HFFc6 (cell line): ENCODE results near the gene RIF1. TPM values are rescaled to one million over a fixed set of nuclear protein-coding genes. Genes with fewer than 3 reads are reported as not detected.

ENCODE experiments used
- DNase-seq: peaks from one replicate; pipeline ENCODE4 v3.0.0-alpha.2; 2018
- H3K27ac Mint-ChIP-seq: 2 replicates; pipeline ENCODE4 v1.8.0; 2020; ENCODE audit warnings: mild to moderate bottlenecking, mixed read lengths
- H3K27me3 Mint-ChIP-seq: 2 replicates; pipeline ENCODE4 v1.8.0; 2021; ENCODE audit warnings: mild to moderate bottlenecking, moderate library complexity, mixed read lengths; ENCODE audit not compliant: insufficient read depth
- H3K36me3 Mint-ChIP-seq: 2 replicates; pipeline ENCODE4 v1.8.0; 2021; ENCODE audit warnings: low read depth, mixed read lengths
- H3K4me1 Mint-ChIP-seq: 2 replicates; pipeline ENCODE4 v1.8.0; 2020; ENCODE audit warnings: low read depth, mixed read lengths
- H3K4me3 Mint-ChIP-seq: 2 replicates; pipeline ENCODE4 v1.8.0; 2020; ENCODE audit warnings: mild to moderate bottlenecking, moderate library complexity, mixed read lengths
- H3K9me3 Mint-ChIP-seq: 2 replicates; pipeline ENCODE4 v1.8.0; 2020; ENCODE audit warnings: mild to moderate bottlenecking, mixed read lengths
- CTCF ChIP-seq: fragments of 200-600 bp; sonication (generic); IDR thresholded peaks from 2 replicates; pipeline ENCODE4 v1.5.0; 2021; ENCODE audit warnings: antibody characterized with exemption, mild to moderate bottlenecking
- long read RNA-seq: library from polyadenylated mRNA; unstranded; transcript quantifications from one replicate; pipeline ENCODE4 v2.0.0, GENCODE V29; 2019
- total RNA-seq, 6 experiments: library from RNA; stranded (reverse); fragmentation: NEBNext Ultra II Directional; extraction: Animal tissue kit (Norgen Biotek cat#: 25700); gene quantifications; 2 replicates in 1 of 6; 3 replicates in 5 of 6; pipeline ENCODE4 v1.2.3, GENCODE V29; 2021

The RIF1 gene
- total RNA-seq: 10 to 100 TPM; 26.3 to 34.1 (median 30.0) TPM
- long read RNA-seq, partial matches to known transcripts: 18 of 27 reads
- long read RNA-seq, other reads (novel, unspliced or antisense): 9 of 27 reads

- DNase-seq: peak; percentile 90
- H3K27me3 Mint-ChIP-seq: peaks cover 6% of the 10 kb centered on the region; the same call in 1 of the 2 replicates
- H3K4me1 Mint-ChIP-seq: peaks cover 16% of the 10 kb centered on the region; the same call in 1 of the 2 replicates
- TF ChIP-seq CTCF: peak; percentile 85
- no peaks in the 10 kb centered on the region for H3K9me3 Mint-ChIP-seq
- H3K36me3 Mint-ChIP-seq: peaks cover 12% of the 10 kb centered on the region
- H3K27ac Mint-ChIP-seq: peak within 1 kb of the TSS; percentile 88
- peak within 1 kb of the TSS; percentile 96 for H3K4me3 Mint-ChIP-seq
Measured at GRCh38 chr2:151409601-151410484, at the start of gene RIF1. TSS of gene RIF1 (plus strand) at chr2:151409902. CDS start at chr2:151410424, 522 bp downstream.

GRCh38 chr2:151361674-151362370 is 47.9 kb upstream of the RIF1 start:
- no peak for TF ChIP-seq CTCF
- no peaks in the 10 kb centered on the region for H3K9me3 Mint-ChIP-seq
- H3K4me3 Mint-ChIP-seq: no peak overlapping the region
- H3K27me3 Mint-ChIP-seq: no peaks in the 10 kb centered on the region
- peaks cover 33% of the 10 kb centered on the region for H3K4me1 Mint-ChIP-seq
- peak; percentile 51 for DNase-seq
- H3K36me3 Mint-ChIP-seq: no peaks in the 10 kb centered on the region; the same call in 1 of the 2 replicates
- peak overlapping the region; percentile 54 for H3K27ac Mint-ChIP-seq

GRCh38 chr2:151363709-151364108 is 46.0 kb upstream of the RIF1 start:
- no peaks in the 10 kb centered on the region for H3K27me3 Mint-ChIP-seq
- no peak for TF ChIP-seq CTCF
- no peak for DNase-seq
- no peak overlapping the region for H3K4me3 Mint-ChIP-seq
- no peaks in the 10 kb centered on the region; the same call in 1 of the 2 replicates for H3K36me3 Mint-ChIP-seq
- no peaks in the 10 kb centered on the region for H3K9me3 Mint-ChIP-seq
- H3K27ac Mint-ChIP-seq: no peak overlapping the region
- peaks cover 15% of the 10 kb centered on the region for H3K4me1 Mint-ChIP-seq

GRCh38 chr2:151367571-151367970 is 42.1 kb upstream of the RIF1 start:
- no peaks in the 10 kb centered on the region for H3K27me3 Mint-ChIP-seq
- no peak for DNase-seq
- H3K27ac Mint-ChIP-seq: no peak overlapping the region
- no peaks in the 10 kb centered on the region for H3K4me1 Mint-ChIP-seq
- H3K9me3 Mint-ChIP-seq: no peaks in the 10 kb centered on the region
- no peaks in the 10 kb centered on the region; the same call in 1 of the 2 replicates for H3K36me3 Mint-ChIP-seq
- no peak for TF ChIP-seq CTCF
- no peak overlapping the region for H3K4me3 Mint-ChIP-seq

- peak overlapping the region; percentile 74 for H3K27ac Mint-ChIP-seq
- H3K4me3 Mint-ChIP-seq: peak overlapping the region; percentile 70
Measured at GRCh38 chr2:151374436-151374835, 35.3 kb upstream of the RIF1 start.

More at GRCh38 chr2:151374436-151374835, 35.3 kb upstream of the RIF1 start:
- DNase-seq: peak; percentile 82
- H3K9me3 Mint-ChIP-seq: no peaks in the 10 kb centered on the region
- TF ChIP-seq CTCF: no peak
- H3K4me1 Mint-ChIP-seq: peaks cover 18% of the 10 kb centered on the region
- H3K27me3 Mint-ChIP-seq: no peaks in the 10 kb centered on the region
- H3K36me3 Mint-ChIP-seq: no peaks in the 10 kb centered on the region; the same call in 1 of the 2 replicates
